Measurements from ENCODE around the gene SF3B2. TPM values are rescaled to one million over a fixed set of nuclear protein-coding genes. Genes with fewer than 3 reads are reported as not detected.

Gene SF3B2
- total and polyA plus RNA-seq, 10 donors: 77.5 to 195 (median 147) TPM

DNA sequence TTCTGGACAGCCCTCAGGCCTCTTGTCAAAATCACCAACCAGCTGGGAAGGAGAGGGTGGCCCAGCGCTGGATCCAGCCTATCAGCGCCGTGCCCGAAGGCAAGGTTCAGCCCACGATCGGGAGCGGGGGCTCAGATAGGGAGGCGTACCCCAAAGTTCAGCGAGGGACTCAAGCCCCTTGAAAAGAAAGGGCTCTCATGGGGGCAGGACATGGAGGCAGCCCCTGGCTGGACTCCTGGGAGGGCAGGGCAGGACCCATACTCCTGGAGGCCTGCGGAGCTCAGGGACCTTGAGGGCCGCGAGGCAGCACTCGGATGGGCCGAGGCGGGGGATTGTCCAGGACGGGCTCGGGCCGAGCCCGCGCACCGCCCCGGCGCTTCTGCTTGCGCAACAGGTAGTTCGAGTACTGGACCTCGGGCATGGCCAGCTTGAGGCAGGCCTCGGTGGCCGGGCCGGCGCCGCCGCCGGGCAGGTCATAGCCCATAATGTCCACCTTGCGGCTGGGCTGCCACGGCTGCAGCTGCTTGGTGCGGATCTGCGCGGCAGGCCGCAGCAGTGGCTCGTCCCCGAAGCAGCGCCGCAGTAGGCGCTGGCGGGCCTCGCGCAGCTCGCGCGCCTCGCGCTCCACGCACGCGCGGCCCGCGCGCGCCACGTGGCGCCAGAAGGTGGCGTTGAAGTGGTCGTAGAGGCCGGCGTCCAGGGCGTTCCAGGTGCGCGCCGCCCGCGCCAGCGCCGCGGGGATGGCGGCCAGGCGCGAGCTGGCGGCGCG, 9.8 kb upstream of the SF3B2 start:
- Histone ChIP-seq H3K36me3 (no peaks in the 10 kb centered on the region), H3K4me3 (no peak overlapping the region), H3K27me3 (replicated peaks in 1 of 7) (peaks cover 0 to 6% (median 0%) of the 10 kb centered on the region in 7 donors), H3K4me1 (peaks cover 6 to 12% (median 8%) of the 10 kb centered on the region in 6 donors), H3K27ac (no peak overlapping the region), H3K9me3 (no peaks in the 10 kb centered on the region)
- TF ChIP-seq POLR2A (IDR thresholded peaks at IDR 0.05) (no peak), POLR2AphosphoS5 (IDR thresholded peaks at IDR 0.05) (no peak)
- TF ChIP-seq, protein P1, sequence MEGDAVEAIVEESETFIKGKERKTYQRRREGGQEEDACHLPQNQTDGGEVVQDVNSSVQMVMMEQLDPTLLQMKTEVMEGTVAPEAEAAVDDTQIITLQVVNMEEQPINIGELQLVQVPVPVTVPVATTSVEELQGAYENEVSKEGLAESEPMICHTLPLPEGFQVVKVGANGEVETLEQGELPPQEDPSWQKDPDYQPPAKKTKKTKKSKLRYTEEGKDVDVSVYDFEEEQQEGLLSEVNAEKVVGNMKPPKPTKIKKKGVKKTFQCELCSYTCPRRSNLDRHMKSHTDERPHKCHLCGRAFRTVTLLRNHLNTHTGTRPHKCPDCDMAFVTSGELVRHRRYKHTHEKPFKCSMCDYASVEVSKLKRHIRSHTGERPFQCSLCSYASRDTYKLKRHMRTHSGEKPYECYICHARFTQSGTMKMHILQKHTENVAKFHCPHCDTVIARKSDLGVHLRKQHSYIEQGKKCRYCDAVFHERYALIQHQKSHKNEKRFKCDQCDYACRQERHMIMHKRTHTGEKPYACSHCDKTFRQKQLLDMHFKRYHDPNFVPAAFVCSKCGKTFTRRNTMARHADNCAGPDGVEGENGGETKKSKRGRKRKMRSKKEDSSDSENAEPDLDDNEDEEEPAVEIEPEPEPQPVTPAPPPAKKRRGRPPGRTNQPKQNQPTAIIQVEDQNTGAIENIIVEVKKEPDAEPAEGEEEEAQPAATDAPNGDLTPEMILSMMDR (IDR thresholded peaks at IDR 0.05 in 8 of 11, conservative IDR thresholded peaks at IDR 0.05 in 3 of 11): no peak
- 95 to 98% (median 97%) methylated on average over 58 to 81 of the region's 81 CpGs for WGBS, 5 donors
- DNase-seq: peak; percentile 64
- intact Hi-C loops (cut with DNase I; ENCODE audit: low total_unique reads): no loop called here

DNA sequence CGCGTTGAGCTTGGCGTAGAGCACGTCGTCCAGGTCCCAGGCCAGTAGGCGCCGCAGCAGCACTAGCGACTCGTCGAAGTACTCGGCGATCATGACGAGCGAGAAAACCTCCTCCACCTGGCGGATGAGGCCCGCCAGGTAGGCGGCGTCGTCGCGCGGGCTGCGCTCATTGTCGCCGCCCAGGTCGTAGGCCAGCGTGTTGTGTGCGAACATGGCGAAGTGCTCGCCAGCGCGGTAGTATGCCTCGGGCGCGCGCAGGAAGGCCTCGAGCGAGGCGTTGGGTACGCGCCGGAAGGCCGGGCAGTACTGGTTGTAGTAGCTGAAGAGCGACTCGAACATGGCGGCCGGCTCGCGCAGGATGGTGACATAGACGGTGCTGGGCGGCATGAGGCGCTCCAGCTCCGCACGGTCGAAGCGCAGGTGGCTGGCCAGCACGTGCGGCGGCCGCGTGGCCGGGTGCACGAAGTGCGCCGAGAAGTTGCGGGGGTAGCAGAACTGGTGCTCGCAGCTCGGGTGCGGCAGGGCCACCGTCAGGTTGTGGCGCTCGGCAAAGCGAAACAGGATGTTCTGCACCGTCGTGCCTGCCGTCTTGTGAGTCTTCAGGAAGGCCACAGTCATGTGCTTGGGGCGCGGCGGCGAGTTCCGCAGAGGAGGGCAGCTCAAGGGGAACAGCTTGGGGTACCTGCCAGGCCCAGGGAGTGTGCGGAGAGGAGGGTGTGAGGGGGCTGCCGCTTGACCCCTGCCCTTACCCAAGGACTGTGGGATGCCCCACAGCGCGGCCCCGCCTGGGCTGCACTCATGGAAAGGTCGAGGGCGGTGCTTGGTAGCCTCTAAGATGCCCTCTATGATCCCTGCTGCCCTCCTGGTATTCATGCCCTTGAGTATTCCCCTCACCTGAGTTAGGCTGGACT, 8.9 kb upstream of the SF3B2 start:
- Histone ChIP-seq H3K9me3 (no peaks in the 10 kb centered on the region), H3K4me1 (peaks cover 6 to 12% (median 8%) of the 10 kb centered on the region in 6 donors), H3K27me3 (replicated peaks in 1 of 7) (peaks cover 0 to 14% (median 3%) of the 10 kb centered on the region in 7 donors), H3K4me3 (no peak overlapping the region), H3K27ac (no peak overlapping the region), H3K36me3 (no peaks in the 10 kb centered on the region)
- WGBS, 5 donors: 93 to 97% (median 95%) methylated on average over 78 to 88 of the region's 88 CpGs
- DNase-seq: peak; percentile 64
- intact Hi-C loops (cut with DNase I; ENCODE audit: low total_unique reads): no loop called here
- TF ChIP-seq, protein P1 (IDR thresholded peaks at IDR 0.05 in 8 of 11, conservative IDR thresholded peaks at IDR 0.05 in 3 of 11): no peak
- no peak for TF ChIP-seq POLR2A (IDR thresholded peaks at IDR 0.05)
- no peak for TF ChIP-seq POLR2AphosphoS5 (IDR thresholded peaks at IDR 0.05)

DNA sequence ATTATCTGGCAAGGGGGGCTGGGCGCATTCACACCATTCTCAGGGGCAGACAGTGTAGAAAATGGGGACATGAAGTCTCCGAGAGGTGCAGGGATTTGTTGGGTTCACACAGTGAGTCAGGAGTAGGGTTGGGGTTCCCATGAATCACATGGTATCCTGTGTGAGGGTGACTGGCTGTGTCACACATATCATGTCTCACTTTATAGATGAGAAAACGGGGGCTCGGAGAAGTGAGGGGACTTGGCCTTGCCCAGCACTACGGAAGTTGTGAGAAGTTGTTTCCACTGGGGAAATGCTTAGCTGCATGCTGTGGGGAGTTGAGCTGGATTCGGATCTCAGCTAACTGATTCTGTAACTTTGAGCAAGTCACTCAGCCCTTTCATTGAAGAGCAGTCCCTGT, 7.4 kb upstream of the SF3B2 start:
- WGBS, 5 donors: 59 to 70% (median 60%) methylated on average over 6 of the region's 6 CpGs
- peaks cover 0 to 27% (median 10%) of the 10 kb centered on the region in 7 donors for H3K27me3 ChIP-seq (replicated peaks in 1 of 7)
- intact Hi-C loops (cut with DNase I; ENCODE audit: low total_unique reads): no loop called here
- no peak overlapping the region for H3K27ac ChIP-seq
- peak overlapping the region in 1 of 8 donors; percentile 38 for H3K4me3 ChIP-seq
- H3K4me1 ChIP-seq: peaks cover 6 to 22% (median 14%) of the 10 kb centered on the region in 6 donors
- TF ChIP-seq, protein P1 (IDR thresholded peaks at IDR 0.05 in 8 of 11, conservative IDR thresholded peaks at IDR 0.05 in 3 of 11): no peak
- TF ChIP-seq POLR2AphosphoS5 (IDR thresholded peaks at IDR 0.05): no peak
- TF ChIP-seq POLR2A (IDR thresholded peaks at IDR 0.05): no peak
- peak; percentile 16 for DNase-seq
- no peaks in the 10 kb centered on the region for H3K9me3 ChIP-seq
- H3K36me3 ChIP-seq: no peaks in the 10 kb centered on the region

Data from spleen (tissue), 11 donors.